Body of pancreas (tissue), 4 donors: ENCODE measurements around the gene SOX3.

Experiments used
- POLR2A ChIP-seq, 3 donors: fragments of 450-650 bp; IDR thresholded peaks; one replicate each; pipeline ENCODE4 v1.6.1; 2016; ENCODE audit warnings: antibody characterized with exemption in 3 of 3, mild to moderate bottlenecking in 2 of 3
- TF ChIP-seq, protein P1 (sequence below), 7 experiments: fragments of 450-650 bp in 4 of 7; fragments of 200-600 bp in 3 of 7; sonication (generic) in 3 of 7; IDR thresholded peaks; one replicate each; pipeline ENCODE4 v1.5.1; 2016 to 2019; ENCODE audit warnings: antibody characterized with exemption in 7 of 7

DNA sequence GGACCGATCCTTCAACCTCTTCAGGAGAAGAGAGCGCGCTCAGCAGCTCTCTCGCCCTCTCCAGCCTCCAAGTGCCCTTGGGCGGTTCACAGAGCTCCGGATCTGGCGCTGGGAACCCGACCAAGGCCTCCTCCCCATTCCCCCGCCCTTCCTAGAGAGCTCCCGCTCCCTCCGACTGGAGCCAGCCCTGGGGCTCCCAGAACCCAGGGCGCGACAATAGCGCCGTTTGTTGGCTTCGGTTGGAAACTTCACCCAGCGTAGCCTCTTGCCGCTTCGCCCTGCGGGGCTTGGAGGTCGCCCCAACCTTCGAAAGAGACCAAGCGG is 3.1 kb upstream of the SOX3 start:
- TF ChIP-seq, protein P1, sequence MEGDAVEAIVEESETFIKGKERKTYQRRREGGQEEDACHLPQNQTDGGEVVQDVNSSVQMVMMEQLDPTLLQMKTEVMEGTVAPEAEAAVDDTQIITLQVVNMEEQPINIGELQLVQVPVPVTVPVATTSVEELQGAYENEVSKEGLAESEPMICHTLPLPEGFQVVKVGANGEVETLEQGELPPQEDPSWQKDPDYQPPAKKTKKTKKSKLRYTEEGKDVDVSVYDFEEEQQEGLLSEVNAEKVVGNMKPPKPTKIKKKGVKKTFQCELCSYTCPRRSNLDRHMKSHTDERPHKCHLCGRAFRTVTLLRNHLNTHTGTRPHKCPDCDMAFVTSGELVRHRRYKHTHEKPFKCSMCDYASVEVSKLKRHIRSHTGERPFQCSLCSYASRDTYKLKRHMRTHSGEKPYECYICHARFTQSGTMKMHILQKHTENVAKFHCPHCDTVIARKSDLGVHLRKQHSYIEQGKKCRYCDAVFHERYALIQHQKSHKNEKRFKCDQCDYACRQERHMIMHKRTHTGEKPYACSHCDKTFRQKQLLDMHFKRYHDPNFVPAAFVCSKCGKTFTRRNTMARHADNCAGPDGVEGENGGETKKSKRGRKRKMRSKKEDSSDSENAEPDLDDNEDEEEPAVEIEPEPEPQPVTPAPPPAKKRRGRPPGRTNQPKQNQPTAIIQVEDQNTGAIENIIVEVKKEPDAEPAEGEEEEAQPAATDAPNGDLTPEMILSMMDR (IDR thresholded peaks at IDR 0.05) = no peak
- no peak for TF ChIP-seq POLR2A (IDR thresholded peaks at IDR 0.05)
